RPMI8226 (cell line): ENCODE measurements around the gene DBF4B.

ENCODE experiments used
- DNase-seq: peaks from one replicate; pipeline ENCODE4 v3.0.0-alpha.2; 2015

Gene DBF4B

DNA sequence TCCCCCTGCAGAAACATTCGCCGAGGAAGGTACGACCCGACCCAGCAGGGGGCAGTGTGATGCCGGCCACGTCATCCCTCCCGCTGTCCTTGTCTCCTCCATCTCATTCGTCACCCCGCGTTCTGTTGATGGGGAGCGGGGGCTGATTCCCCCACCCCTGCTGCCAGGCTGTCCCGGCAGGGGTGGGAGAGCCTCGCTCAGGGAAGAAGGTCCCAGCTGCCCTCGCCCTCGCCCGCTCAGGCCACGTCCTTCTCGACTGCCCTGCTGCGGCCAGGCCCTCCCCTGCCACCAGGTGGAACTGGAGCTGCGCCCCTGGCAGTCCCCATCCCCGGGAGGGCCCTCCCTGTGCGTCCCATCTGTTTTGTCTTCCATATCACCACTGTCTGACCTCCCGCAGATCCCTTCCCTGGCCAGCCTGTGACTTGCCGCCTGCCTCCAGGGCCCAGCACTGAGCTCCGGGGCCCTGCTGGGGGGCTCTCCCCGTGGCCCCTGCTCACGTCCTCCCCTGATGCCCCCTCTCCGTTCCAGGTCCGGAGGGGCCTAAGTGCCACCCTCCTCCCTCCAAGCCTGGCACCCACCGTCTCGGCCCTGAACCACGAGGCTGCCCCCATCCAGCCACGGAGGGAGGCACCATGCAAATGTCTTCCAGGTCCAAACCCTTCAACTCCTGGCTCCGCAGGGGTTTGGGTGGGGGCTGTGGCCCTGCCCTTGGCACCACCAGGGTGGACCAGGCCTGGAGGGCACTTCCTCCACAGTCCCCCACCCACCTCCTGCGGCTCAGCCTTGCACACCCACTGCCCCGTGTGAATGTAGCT lies 71.0 kb downstream of the DBF4B start:
- peak; percentile 82 for DNase-seq

DNA sequence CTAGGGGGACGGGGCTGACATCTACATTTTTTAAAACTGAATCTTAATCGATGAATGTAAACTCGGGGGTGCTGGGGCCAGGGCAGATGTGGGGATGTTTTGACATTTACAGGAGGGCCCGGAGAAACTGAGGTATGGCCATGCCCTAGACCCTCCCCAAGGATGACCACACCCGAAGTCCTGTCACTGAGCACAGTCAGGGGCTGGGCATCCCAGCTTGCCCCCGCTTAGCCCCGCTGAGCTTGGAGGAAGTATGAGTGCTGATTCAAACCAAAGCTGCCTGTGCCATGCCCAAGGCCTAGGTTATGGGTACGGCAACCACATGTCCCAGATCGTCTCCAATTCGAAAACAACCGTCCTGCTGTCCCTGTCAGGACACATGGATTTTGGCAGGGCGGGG lies 71.7 kb downstream of the DBF4B start:
- DNase-seq: no peak

DNA sequence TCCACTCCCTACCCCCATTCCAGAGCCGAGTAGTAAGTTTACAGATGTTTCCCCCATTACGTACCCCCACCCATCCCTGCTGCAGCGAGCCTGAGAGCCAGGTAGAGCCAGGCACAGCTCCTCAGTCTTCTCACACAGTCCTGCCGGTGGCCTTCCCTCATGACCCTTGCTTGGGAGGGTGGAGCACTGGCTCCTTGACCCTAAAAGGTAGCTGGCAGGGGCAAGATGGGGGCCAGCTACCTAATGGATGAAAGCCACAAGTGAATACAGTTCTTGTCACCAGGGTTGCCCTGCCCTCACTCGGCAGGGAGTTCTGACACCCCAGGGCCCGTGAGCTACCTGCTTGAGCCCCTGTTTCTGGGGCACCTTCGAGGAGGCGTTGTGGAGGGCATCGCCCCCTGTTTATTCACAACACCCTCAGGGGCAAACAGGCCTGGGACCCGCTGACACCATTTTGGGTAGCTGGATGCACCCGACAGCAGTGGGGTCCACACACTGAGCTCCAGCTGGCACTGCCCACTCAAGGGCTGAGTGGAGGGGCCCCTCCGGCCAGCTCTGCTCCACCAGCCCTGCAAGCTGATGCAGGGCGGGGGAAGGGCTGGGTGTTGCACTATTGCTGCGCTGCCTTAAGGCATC lies 72.5 kb downstream of the DBF4B start:
- no peak for DNase-seq

DNA sequence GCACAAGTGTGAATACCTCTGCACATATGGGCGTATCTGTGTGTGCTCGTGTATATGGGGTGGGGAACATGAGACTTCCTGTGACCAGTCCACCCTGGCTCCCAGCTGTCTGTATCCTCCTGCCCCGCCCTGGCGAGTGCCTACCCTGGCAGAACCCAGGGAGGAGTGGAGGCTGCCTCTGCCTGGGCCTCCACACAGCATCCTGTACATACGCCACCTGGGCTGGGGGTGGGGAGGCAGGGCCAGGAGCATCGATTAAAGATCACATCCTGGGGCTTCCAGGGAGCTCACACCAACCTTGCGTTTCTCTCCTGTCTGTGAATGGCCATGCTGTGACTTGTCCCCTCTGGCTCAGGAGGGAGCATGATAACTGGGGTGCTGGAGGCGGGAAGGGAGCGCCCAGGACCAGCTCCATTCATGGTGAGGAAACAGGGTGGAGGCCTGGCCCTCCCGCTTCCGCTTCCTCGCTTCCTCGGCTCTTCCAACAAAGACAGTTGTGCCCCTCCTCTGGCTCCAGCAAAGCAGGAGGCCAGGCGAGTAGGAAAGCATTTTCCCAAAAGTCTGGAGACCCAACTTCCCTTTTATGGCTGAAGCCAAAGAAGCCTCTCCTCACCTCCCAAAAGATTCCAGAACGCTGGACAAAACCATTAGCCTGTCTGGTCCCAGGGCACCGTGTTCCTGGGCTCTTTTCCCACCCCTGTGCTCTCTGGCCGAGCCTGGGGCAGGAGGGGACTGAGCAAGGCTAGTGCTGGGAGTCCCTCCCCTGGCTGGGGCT lies 73.3 kb downstream of the DBF4B start:
- DNase-seq: no peak

DNA sequence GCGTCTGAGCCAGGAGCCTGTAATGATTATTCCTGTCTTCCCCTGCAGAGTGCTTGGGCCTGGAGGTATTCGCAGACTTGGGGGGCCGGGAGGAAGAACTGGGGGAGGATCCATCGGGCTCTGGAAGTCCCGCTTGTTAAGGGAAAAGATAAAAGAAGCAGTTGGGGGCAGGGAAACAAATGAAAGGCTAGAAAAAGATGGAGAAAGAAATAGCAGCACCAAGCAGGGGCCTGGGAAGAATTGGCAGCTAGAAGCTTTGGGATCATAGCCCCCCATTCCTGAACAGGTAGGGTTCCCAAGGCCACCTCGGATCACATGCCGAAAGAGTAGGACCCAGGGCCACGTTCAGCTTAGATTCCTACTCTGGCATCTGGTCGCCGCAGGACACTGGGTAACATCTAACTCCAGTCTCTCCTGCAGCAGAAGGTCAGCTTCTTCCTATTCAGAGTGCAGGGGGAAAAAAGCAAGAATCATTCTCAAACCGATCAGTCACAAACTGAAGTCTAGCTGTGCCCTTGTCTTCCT lies 73.9 kb downstream of the DBF4B start:
- no peak for DNase-seq

DNA sequence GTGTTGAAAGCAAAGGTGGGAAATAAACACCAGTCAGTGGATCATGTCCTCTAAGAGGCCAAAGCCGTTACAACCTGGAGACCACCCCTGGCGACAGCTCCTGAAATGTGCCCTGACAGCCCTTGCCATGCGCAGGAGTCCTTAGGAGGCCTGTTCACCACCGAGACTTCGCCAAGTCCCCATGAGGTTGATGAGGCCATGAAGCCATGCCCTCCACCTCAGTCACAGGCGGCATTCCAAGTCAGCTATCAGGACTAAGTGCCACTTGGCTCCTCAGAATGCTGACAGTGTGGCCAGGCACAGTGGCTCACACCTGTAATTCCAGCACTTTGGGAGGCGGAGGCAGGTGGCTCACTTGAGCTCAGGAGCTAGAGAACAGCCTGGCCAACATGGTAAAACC lies 77.5 kb downstream of the DBF4B start:
- no peak for DNase-seq

DNA sequence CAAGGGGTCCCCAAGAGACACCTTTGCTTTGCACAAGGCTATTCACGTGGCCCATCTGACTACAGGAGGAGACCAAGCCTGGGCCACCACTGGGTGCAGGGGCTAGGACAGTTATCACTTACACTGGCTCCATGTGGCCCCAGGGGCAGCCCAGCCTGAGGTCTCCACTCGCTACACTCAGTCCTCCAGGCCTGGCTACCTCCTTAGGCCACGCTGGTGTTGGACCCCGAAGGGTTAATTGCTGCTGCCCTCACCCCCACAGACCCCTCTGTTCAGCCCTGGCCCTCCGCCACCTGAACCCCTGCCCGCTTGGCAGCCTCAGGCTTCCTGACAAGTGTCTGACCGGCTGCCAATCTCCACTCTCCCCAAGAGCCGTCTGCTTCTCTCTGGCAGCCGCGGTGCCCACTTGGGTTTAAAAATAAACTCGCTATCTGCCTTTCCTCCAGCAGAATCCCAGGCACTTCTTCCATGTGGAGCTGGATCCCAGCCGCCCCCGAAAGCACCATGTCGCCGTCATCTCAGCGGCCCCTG lies 78.2 kb downstream of the DBF4B start:
- DNase-seq: no peak

DNA sequence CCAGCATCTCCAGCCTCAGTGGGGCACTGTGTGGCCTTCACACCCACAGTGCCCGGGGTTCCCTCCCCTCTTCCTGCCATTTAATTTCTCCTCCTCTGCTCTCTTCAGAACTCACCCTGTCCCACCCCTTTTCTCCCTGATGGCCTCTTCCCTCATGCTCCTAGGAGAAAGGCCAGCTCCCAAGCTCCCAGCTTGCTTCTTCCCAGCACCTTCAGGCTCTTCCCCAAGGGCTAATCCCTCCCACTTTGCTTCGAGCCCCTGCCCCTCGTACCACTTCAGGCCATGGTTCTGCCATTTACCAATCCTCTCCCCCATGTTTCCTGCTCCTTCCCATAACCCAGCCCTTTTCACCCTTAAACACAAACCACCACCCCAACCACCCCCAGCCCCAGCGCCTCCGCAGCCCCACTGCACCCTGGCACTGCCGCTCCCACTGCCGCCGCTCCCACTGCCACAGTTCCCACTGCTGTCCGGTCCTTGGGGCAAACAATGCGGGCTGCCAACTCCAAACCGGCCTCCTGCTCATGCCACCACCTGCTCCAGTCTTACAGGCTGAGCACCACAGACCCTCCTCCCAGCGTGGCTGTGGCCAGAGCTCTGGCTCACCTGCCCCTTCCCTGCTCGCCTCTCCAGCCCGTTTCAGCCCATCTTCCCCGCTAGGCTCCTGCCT lies 78.9 kb downstream of the DBF4B start:
- DNase-seq: no peak

DNA sequence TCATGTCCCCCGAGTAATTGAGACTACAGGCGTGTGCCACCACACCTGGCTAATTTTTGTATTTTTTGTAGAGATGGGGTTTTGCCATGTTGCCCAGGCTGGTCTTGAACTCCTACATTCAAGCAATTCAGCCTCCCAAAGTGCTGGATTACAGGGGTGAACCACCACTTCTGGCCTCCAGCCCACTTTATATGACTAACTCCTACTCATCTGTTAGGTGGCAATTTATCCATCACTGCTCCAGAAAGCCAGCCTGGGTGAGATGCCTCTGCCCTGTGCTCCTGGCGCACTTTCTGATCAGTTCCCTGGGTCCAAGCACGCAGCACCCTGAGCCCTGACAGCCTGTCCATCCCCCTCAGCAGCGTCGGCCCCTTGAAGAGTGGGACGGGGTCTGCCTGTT lies 79.7 kb downstream of the DBF4B start:
- no peak for DNase-seq

DNA sequence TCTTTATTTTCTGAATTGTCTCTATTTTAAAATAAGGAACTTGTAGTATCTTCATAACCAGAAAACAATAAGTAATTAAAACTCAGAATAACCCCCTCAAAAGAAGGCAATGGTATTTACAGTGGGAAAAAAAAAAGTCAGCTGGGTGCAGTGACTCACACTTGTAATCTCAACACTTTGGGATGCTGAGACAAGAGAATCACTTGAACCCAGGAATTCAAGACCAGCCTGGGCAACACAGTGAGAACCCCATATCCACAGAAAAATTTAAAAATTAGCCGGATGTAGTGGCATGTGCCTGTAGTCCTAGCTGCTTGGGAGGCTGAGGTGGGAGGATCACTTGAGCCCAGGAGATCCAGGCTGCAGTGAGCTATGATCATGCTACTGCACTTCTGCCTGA lies 83.8 kb downstream of the DBF4B start:
- DNase-seq: no peak

DNA sequence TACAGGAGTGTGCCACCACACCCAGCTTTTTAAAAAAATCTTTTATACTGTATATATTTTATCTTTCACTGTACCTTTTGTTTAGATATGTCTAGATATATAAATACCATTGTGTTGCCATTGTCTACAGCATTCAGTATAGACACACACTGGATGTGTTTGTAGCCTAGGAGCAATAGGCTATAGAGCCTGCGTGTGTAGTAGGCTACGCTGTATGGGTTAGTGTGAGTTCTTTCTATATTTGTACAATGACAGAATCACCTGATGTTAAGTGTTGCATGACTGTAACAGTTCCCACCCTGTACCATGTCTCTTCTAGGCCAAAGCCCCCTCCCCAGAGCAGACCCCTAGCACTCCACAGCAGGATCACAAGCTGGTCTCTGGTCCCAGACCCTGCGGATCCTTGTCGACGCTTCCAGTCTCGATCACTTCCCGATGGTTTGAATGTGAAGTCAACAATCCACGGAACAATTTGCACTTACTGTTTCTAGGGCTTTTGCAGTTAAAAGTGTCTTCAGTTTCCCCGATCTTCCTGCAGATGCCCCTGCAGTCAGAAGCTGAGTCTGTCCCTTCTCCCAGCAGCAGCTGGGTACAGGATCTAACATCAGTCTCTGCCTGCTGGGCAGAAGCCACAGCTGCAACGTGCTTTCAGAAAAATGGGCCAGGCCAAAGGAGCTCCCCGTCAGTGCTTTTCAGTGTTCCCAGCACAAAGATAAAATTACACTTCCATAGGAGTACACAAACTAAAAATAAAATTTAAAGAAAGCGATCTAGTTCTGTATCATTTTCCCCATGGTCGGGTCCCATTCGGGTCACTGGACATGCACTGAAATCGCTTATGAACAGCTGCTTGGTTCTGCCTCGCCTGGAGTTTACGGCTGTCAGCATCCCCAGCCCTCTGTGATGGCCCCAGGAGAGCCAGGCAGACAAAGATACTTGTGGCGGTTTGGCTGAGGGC lies 85.7 kb downstream of the DBF4B start:
- no peak for DNase-seq

DNA sequence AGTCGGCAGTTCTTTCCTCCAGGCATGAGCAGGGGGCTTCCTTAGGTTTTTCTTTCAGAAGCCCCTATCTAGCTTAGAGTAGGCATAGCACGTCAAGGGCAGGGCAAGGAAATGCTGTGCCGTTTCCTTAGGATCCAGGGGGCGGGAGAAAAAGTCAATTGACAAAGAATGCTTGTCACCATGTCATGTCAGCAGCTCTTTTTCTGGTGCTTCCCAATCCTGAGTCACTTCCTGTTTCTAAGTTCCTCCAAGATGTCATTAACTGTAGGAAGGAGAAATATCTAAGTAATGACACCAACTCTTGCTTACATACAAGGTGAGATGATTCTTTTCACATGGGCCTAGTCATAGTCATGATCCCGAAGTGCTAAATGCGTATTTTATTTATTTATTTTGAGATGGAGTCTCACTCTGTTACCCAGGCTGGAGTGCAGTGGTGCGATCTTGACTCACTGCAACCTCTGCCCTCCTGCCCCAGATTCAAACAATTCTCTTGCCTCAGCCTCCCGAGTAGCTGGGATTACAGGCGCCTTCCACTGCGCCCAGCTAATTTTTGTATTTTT lies 86.5 kb downstream of the DBF4B start:
- DNase-seq: no peak

DNA sequence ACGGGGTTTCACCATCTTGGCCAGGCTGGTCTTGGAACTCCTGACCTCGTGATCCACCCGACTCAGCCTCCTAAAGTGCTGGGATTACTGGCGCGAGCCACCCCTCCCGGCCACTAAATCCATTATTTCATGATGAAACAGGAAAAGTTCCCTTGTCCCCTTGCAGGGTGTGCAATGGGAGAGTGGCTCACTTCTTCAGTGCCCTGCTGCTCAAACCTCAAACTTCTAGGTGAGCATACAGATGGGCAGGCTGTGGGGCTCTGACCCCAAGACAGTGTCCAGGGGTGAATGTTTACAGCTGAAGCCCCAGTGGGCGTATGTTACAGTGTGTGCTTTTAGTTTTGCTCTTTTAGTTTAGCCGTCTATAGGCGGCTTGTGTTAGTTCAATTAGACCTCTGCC lies 87.0 kb downstream of the DBF4B start:
- no peak for DNase-seq

DNA sequence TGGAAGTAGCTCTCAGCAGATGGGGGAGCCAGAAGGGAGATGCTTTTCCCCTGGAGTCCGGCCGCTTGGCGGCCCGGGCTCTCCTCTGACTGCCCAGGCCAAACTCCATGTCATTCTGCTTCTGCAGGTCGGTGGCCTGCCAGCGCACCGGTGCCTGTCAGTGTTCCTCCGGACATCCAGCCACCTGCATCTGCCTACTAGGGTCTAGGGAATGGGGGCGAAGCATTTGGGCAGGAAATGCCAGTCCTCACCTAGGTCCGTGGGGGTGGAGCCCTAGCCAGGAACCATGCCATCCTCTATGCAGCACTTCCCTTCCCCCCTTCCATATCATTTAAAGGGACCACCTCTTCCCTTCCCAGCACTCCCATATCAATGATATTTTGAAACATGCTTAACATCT lies 87.5 kb downstream of the DBF4B start:
- DNase-seq: no peak

DNA sequence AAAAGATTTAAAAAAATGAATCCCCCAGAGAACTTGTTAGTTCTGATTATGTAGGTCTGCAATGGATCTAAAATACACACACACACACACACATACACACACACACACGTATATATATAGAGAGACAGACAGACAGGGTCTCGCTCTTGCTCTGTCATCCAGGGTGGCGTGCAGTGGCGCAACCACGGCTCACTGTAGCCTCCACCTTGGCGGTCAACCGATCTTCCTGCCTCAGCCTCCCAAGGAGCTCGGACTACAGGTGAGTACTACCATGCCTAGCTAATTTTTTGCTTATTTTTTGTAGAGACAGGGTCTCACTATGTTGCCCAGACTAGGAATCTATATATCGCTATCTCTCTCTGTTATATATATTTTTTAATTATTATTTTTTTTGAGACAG lies 88.3 kb downstream of the DBF4B start:
- DNase-seq: no peak

DNA sequence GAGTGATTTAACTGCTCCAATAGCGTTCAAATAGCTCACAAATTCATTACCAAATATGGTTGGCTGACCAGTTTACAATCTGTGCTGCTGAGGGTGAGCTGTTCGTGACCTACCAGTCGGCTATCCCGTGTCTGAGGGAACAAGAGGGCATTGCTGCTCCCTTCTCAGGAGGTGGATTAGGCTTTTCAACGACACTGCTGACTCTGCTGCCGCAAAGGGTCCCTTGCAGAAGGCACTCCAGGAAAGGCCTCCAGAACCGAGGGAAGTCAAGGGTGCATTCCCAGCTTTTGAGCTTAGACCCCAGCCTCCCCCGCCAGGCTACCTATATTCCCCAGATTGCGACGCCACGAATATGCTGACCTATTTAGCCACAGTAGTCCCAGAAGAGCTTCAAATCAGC lies 89.3 kb downstream of the DBF4B start:
- DNase-seq: no peak

DNA sequence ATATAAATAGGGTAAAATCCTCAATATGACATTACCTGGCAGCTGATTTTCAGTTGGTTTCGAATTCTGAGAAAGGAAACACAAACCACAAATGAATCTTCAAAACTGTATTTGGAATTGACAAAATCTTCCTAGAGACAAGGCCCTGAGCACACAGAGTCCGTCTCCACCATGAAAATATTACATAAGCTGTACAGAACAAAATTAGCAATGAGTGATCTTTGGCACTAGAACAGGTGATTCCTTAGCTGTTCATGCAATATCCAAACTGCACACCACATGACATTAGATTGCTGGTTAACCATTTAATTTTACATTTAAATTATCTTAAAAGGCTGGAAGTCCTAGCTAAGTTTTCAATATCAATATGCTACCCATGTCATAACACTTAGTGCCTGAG lies 89.9 kb downstream of the DBF4B start:
- no peak for DNase-seq
